ENCODE data around the gene PTGDS.

PTGDS gene

GRCh38 chr9:136951541-136952320 lies 25.6 kb upstream of the PTGDS start, which contains the start of gene LCN12:
Gene LCN12 (plus strand): TSS chr9:136952273. CDS start chr9:136952328, 55 bp downstream.
- H3K4me3 ChIP-seq (ENCODE audit: low read length) = no peak within 1 kb of the TSS
- DNase-seq (ENCODE audit: low read depth) = no peak
- TF ChIP-seq, protein P1, sequence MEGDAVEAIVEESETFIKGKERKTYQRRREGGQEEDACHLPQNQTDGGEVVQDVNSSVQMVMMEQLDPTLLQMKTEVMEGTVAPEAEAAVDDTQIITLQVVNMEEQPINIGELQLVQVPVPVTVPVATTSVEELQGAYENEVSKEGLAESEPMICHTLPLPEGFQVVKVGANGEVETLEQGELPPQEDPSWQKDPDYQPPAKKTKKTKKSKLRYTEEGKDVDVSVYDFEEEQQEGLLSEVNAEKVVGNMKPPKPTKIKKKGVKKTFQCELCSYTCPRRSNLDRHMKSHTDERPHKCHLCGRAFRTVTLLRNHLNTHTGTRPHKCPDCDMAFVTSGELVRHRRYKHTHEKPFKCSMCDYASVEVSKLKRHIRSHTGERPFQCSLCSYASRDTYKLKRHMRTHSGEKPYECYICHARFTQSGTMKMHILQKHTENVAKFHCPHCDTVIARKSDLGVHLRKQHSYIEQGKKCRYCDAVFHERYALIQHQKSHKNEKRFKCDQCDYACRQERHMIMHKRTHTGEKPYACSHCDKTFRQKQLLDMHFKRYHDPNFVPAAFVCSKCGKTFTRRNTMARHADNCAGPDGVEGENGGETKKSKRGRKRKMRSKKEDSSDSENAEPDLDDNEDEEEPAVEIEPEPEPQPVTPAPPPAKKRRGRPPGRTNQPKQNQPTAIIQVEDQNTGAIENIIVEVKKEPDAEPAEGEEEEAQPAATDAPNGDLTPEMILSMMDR (conservative IDR thresholded peaks at IDR 0.05; ENCODE audit: low read depth, low read length) = no peak

- TF ChIP-seq, protein P1 (conservative IDR thresholded peaks at IDR 0.05; ENCODE audit: low read depth, low read length) = no peak
- H3K4me3 ChIP-seq (ENCODE audit: low read length) = no peak overlapping the region
- no peak for DNase-seq (ENCODE audit: low read depth)
These were observed 24.9 kb upstream of the PTGDS start for GRCh38 chr9:136952321-136952850.

DNA sequence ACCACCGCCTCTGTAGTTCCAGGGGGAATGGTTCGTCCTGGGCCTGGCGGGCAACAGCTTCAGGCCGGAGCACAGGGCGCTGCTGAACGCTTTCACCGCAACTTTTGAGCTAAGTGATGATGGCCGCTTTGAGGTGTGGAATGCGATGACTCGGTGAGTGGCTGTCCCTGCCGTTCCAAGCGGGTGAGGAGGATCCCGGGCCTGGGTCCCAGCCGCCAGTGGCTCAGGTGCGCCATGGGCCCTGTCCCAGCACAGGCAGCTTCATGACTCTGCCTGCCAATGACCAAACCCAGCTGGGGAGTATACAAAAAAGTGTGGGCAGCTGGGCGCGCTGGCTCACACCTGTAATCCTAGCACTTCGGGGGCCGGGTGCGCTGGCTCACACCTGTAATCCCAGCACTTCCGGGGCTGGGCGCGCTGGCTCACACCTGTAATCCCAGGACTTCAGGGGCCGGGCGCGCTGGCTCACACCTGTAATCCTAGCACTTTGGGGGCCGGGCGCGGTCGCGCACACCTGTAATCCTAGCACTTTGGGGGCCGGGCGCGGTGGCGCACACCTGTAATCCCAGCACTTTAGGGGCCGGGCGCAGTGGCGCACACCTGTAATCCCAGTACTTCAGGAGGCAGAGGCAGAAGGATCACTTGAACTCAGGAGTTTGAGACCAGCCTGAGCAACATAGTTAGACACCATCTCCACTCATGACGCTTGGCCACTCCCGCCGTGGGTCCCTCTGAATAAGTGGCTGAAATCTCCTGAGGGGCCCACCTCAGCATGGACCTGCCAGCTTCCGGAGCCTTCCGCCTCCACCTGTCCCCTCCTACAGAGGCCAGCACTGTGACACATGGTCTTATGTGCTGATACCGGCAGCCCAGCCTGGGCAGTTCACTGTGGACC lies 24.2 kb upstream of the PTGDS start:
- DNase-seq (ENCODE audit: low read depth) = no peak
- H3K4me3 ChIP-seq (ENCODE audit: low read length) = no peak overlapping the region
- TF ChIP-seq, protein P1 (conservative IDR thresholded peaks at IDR 0.05; ENCODE audit: low read depth, low read length) = no peak

DNA sequence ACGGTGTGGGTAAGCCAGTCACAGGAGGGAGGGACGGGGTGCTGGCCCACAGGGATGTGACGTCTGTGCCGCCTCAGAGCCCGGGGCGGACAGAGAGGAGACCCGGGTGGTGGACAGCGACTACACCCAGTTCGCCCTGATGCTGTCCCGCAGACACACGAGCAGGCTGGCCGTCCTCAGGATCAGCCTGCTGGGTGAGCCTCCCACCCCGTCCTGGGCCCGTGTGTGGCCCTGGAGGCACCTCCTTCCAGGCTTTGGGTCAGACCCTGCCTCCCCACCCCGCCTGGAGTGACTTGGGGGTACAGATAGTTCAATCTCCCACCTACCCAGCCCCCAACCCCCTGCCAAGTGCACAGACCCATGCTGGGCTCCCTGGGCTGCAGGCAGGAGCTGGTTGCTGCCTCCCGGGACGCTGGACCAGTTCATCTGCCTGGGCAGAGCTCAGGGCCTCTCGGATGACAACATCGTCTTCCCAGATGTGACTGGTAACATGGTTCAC lies 23.5 kb upstream of the PTGDS start:
- DNase-seq (ENCODE audit: low read depth) = no peak
- no peak overlapping the region for H3K4me3 ChIP-seq (ENCODE audit: low read length)
- TF ChIP-seq, protein P1 (conservative IDR thresholded peaks at IDR 0.05; ENCODE audit: low read depth, low read length) = no peak

DNA sequence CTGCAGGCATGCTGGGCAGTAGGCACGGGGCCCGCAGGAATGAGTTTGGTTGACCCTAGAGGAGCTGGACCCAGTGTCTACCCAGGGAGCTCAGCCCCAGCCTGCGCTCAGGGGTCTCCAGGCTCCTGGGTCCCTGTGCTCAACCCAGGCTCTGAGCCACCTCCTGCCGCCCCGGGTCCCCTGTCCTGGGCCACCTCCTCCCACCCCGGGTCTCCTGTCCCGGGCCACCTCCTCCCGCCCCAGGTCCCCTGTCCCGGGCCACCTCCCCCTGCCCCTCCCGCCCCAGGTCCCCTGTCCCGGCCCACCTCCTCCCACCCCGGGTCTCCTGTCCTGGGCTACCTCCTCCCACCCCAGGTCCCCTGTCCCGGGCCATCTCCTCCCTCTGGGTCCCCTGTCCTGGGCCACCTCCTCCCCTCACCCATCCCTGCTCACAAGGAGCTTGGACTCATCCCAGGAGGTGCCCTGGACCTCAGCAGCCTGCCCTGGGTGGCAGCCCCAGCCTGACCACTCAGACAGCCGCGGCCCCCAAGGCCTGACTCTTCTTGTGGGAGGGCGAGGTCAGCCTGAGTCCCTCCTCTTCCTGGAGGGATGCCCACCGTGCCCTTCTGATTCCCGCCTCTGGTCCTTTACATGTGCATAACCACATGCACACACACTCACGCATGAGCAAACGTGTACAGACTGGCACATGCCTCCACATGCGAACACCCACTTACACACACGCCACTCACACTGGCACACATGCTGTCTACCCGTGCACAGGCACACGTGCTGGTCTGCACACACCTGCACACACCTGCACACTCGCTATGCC lies 22.8 kb upstream of the PTGDS start:
- H3K4me3 ChIP-seq (ENCODE audit: low read length) = no peak overlapping the region
- TF ChIP-seq, protein P1 (conservative IDR thresholded peaks at IDR 0.05; ENCODE audit: low read depth, low read length) = no peak
- DNase-seq (ENCODE audit: low read depth) = no peak

- H3K4me3 ChIP-seq (ENCODE audit: low read length) = no peak overlapping the region
- TF ChIP-seq, protein P1 (conservative IDR thresholded peaks at IDR 0.05; ENCODE audit: low read depth, low read length) = no peak
- no peak for DNase-seq (ENCODE audit: low read depth)
These were observed 21.9 kb upstream of the PTGDS start for GRCh38 chr9:136955202-136955942.

Data from retinal pigment epithelial cell (primary cell).